ENCODE results near the gene PCBP3.
"Not testable (repeated sequence)": the region's sequence is repeated elsewhere in the genome, so short reads cannot be mapped to it uniquely, and the experiment has no call there.

The PCBP3 gene

DNA sequence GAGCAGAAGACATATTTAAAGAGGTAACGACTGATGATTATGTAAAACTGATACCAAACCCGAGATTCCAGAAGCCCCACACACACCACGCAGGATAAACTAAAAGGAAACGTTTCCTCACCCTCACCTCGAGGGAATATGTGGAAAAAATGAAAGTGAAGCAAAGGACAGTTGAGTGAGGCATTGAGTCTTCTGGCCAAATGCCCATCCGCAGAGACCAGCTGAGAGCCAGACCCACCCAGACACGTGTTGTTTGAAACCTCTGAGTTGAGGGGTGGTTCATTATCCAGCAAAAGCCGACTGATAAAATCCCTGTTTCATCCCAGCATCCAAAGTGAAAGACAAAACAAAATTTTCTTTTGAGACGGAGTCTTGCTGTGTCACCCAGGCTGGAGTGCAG is 29.6 kb upstream of the PCBP3 start:
- FAIRE-seq = no peak

GRCh38 chr21:45615145-45615711 is 28.3 kb upstream of the PCBP3 start:
- FAIRE-seq = no peak

- no peak for FAIRE-seq
Observed at GRCh38 chr21:45617021-45617921, 26.3 kb upstream of the PCBP3 start.

DNA sequence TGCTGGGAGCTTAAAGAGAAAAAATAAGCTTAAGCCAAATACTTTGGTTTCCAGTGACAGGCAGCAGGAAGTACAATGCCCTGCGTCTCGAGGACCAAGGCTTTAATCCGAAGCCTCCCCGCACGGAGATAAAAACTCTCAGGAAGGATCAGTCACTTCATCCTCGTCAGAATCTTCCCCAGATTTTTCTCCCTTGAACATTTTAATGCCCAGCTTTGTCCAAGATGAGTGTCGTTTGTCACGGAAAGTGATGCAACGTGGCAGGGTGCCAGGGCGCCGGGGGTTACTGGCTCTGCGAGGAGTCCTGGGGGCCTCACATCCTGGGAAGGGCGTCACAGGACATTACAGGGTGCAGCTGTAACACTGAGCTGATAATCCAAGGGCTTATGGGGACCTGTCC is 25.2 kb upstream of the PCBP3 start:
- FAIRE-seq = no peak

DNA sequence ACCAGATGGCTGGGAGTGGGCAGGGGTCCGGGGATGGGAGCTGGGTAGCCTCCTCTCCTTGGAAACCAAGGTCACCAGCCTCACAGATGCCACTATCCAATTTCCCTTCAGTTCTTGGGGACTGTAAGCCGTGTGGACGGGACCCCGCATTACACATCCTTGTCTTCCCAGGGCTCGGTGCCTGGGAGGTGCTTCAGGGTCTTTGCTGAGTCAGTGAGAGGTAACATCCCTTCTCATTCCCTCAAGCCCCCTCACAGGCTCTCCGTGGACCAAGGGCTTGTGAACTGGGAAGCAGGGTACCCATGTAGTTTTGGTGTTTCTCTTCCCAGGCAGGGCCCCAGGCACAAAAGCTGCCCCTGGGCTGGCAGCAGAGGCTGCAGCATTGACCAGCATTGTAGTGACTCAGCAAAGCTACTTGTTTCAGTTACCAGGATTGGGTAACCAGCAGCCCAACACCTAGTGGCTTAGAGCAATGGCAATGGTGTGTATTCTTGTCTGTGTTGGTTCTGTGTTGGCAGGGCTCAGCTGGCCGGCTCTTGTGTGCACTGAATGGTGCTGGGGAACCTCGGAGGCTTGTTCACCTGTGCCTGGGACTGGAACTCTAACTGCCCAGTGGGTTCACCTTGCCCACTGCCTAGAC is 24.6 kb upstream of the PCBP3 start:
- FAIRE-seq = no peak

GRCh38 chr21:45620201-45620923 is 23.2 kb upstream of the PCBP3 start:
- FAIRE-seq = no peak

DNA sequence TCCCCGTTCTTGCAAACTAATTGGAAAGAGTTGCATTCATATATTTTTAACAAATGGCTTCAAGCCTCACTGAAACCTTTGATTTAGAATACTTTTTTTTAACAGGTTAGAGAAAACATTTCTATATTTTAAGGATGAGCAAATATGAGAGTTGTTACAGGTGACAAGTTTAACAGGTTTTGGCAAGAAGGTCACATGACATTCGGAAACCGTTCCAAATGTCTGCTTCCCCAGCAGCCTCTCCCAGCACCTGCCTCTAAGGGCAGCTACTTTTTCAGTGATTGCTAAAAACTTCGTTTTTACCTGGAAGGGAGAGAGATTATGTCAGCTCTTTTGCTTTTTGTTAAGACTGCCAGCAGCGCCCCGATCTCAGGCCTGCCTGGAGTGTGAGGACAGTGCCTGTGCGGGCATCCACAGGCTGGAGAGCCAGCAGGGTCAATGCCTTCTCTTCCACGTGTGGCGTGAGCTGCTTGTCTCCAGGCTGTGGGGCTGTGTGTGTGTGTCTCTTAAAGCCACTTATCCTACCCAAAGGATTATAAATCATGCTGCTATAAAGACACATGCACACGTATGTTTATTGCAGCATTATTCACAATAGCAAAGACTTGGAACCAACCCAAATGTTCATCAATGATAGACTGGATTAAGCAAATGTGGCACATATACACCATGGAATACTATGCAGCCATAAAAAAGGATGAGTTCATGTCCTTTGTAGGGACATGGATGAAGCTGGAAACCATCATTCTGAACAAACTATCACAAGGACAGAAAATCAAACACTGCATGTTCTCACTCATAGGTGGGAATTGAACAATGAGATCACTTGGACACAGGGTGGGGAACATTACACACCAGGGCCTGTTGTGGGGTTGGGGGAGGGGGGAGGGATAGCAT is 21.8 kb upstream of the PCBP3 start:
- not testable (repeated sequence) for FAIRE-seq

DNA sequence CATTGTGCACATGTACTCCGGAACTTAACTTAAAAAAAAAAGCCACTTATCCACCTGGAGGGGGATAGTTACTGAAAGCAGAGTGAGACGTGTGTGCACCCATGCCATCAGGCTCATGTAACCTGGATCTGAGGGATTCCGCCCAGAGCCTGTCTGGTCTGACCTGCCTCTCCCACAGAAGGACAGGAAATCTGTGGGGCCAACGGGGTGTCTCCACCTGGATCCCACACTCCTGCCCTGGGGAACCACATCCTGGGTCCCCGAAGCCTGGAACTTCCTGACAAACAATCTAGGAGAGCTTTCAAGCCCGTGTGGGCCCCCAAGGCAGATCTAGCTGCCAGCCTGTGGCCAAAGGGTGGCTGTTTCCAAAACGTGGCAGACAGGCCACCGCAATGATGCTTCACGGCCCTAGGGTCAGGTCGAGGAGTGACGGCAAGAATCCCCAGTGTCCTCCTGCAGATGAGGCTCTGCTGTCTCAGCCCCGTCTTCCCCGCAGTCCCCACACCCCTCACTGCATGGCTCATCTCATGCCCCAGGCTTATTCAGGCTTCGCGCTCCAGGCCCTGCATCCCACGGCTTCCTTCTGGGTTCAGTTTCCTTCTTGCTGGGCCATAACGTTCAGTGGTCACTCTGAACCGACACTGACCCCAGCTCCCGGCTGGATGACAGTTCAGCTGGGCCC is 21.0 kb upstream of the PCBP3 start:
- FAIRE-seq = no peak

- no peak for FAIRE-seq
Observed at GRCh38 chr21:45623436-45623835, 20.1 kb upstream of the PCBP3 start.

DNA sequence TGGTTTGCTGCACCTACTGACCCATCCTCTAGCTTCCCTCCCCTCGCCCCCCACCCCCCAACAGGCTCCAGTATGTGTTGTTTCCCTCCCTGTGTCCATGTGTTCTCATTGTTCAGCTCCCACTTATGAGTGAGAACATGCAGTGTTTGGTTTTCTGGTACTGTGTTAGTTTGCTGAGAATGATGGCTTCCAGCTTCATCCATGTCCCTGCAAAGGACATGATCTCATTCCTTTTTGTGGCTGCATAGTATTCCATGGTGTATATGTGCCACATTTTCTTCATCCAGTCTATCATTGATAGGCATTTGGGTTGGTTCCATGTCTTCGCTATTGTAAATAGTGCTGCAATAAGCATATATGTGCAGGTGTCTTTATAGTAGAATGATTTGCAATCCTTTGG is 17.4 kb upstream of the PCBP3 start:
- not testable (repeated sequence) for FAIRE-seq

- no peak for FAIRE-seq
Observed at GRCh38 chr21:45629046-45629981, 14.2 kb upstream of the PCBP3 start.

DNA sequence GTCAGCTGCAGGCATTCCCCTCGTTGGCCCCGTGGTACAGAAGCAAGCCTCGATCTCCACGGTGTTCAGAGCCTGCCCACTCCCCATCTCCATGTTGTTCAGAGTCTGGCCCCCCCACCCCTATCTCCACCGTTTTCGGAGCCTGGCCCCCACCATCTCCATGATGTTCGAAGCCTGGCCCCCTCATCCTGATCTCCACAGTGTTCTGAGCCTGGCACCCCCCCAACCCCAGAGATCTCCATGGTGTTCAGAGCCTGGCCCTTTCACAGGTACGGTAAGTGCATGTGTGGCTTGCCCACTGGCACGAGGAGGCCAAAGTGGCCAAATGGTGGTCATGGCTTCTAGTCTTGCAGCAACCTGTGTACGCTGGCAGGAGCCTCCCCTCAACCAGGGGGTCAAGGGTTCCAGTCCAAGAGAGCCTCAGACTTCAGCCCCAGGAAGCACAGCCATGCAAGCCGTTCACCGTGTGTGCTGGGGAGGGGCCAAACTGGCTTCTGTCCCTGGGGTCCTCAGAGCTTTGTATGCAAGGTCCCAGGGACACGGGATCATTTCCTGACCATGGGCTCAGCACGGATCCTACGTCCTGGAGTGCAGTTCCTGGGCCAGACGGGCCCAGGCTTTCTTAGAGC is 13.3 kb upstream of the PCBP3 start:
- FAIRE-seq = no peak

DNA sequence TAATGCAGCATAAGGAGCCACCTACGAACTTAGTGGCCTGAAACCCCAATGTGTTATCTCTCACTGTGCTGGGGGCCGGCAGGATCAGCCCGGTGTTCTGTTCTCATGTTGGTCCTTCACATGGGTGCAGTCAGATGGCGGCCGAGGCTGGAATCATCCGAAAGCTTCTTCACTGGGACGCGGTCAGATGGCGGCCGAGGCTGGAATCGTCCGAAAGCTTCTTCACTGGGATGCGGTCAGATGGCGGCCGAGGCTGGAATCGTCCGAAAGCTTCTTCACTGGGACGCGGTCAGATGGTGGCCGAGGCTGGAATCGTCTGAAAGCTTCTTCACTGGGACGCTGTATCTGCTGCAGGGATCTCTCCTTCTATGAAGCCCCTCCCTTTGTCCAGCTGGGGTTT is 12.6 kb upstream of the PCBP3 start:
- no peak for FAIRE-seq

GRCh38 chr21:45631540-45631939 is 12.0 kb upstream of the PCBP3 start:
- FAIRE-seq = no peak

DNA sequence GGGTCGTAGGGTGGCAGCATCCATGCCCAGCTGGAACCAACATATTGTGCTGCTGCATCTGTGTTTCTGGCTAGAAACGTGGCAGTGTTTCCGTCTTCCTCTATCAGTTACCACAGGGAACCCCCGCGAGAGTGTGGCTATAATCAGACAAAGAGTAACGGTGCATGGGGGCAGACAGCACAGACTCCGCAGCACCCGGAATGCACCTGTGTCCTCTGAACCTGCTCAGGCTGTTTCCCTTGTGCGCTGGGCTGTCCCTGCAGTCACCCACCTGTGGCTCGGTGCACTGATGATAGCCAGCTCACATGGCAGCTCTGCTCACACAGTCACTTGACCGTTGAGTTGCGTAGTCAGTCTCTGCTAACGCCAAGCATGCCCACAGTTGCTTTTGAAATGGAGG is 11.4 kb upstream of the PCBP3 start:
- FAIRE-seq = no peak

GRCh38 chr21:45632637-45633251 is 10.8 kb upstream of the PCBP3 start:
- no peak for FAIRE-seq

DNA sequence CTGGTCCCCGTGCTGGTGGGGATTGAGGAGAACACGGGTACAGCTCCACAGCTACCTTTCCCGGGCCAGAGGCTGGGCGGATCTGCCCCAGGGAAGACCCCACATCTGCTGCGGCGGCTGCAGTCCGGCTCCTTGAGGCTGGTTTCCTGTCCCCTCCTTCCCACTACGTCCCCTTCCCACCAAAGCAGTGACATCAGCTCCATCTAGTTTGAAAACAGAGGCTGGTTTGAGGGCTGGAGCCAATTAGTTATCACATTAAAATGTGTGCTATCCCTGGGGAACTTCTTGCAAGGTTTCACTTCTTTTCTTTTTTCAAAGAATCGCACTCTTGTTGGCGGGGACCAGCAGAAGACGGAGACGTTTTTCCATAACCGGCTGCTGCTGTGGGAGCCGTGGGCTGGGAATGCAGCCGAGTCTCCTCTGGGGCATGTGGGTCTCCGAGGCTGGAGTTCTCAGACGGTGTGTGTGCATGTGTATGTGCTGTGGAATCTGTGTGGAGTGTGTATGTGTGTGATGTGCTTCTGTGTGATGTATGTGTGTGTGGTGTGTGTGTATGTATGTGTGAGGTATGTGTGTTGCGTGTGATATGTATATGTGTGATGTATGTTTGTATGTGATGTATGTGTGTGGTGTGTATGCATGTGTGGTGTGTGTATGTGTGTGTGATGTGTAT is 8.9 kb upstream of the PCBP3 start:
- no peak for FAIRE-seq

DNA sequence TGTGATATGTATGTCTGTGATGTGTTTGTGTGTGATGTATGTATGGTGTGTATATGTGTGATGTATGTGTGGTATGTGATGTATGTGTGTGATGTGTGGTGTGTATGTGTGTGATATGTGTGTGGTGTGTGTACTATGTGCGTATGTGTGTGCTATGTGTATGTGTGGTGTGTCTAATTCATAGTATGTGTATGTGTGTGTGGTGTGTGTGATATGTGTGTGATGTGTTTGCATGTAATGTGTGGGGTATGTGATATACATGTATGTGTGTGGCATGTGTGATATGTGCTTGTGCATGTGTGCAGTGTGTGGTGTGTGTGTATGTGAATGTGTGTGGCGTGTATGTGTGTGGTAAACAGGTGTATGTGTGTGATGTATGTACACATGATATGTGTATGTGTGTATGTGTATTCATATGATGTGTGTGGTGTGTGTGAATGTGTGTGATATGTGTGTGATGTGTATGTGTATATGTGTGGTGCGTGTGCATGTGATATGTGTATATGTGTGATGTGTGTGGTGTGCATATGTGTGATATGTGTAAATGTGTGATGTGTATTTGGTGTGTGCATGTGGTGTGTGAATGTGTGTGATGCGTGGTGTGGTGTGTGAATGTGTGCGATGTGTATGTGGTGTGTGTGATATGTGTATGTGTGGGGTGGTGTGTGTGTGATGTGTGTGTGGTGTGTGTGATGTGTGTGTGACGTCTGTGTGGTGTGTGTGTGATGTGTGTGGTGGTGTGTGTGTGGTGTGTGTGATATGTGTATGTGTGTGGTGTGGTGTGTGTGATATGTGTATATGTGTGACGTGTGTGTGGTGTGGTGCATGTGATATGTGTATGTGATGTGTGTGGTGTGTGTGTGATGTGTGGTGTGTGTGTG is 8.0 kb upstream of the PCBP3 start:
- FAIRE-seq = no peak

Measured in islet of Langerhans (tissue), 1 donor.